NCI-H2171 treated with DMSO at 0.1 percent for 48 hours (cell line): ENCODE measurements around the gene POFUT1.

Experiments used
- DNase-seq: peaks from one replicate; lab custom pipeline; 2025; lab: John Stamatoyannopoulos, UW

POFUT1 gene

DNA sequence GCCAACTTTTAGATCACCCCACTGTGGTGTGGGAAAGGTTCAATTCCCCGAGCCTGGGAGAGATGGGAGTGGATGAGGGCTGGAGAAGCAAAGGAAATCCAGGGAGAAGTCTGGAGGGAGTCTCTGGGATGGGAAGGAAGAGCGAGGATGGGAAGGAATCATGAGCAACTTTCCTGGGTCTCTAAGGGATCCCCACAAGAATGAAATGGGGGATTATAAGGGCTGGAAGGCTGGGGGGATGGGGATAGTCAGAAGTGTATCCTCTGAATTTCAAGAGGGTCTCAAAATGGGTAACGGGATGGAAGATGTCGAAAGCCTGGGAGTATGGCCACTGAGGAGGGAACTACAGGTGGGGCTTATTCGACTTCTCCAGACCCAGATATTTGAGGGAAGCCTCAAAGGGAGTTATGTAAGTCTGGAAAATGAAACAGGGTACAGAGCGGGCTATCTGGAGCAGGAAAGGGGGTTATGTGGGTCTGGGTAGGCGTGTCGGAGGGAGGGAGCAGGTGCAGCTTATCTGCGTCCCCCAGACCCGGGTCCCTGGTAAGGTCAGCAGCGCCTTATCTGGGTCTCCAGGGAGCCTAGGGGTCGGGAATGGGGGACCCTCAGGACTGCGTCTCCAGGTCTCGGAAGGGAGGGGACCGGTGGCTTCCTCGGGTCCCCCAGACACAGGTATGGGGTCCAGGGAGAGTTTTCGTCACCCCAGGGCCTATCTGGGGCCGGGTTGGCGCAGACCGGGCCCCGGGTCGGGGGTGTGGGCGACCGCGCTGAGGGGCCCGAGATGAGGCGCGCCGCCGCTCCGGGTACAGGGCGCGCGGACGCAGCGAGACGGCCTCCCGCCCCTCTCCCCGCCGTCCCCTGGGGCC is 687 bp upstream of the POFUT1 start:
- DNase-seq: peak; percentile 19

DNA sequence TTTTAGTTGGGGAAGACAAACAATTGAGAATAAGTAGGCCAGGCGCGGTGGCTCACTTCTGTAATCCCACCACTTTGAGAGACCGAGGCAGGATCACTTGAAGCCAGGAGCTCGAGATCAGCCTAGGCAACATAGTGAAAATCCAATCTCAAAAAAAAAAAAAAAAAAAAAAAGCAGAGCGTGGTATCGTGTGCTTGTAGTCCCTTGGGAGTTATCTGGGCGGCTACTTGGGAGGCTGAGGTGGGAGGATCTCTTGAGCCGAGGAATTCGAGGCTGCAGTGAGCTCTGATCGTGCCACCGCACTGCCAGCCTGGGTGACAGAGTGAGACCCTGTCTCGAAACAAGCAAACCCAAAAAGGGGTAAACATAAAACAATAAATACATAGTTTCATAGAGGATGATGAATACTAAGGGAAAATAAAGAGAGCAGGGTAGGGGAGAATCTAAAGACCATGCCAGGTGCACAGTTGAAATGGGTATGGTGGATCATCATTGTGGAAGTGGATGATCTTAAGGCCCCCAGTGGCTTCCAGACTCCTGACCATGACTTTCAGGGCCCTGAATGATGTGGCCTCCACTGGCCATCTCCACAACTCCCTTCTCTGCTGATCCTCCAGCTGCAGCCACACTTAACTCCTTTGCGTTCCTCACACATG is 947 bp downstream of the POFUT1 start:
- peak; percentile 51 for DNase-seq

DNA sequence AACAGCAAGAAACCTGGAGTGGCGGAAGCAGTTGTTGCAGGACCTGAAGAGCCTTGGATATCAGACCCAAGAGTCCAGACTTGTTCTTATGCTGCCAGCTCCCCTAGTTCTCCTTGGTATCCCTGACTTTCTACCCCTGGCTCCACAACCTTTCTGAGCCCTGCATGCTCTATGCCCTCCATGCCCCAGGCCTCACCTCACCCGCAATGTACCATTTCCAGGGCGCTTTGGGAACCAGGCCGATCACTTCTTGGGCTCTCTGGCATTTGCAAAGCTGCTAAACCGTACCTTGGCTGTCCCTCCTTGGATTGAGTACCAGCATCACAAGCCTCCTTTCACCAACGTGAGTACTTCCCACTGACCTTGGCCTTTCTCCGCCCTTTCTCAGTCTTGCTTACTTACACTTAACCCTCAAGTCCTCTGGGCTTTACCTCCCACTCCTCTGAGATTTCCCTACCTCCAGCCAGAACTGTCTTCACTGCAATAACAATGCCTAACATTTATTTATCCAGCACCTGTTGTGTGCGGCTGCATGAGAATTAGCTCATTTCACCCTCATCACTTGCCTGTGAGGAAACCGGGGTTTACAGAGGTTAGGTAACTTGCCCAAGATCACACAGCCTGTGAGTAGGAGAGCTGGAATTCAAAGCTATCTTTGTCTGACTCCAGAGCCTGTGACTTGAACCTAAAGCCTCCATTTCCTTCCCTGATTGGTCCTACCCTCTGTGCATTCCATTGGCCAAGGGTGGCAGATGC is 2.3 kb downstream of the POFUT1 start:
- DNase-seq: no peak

DNA sequence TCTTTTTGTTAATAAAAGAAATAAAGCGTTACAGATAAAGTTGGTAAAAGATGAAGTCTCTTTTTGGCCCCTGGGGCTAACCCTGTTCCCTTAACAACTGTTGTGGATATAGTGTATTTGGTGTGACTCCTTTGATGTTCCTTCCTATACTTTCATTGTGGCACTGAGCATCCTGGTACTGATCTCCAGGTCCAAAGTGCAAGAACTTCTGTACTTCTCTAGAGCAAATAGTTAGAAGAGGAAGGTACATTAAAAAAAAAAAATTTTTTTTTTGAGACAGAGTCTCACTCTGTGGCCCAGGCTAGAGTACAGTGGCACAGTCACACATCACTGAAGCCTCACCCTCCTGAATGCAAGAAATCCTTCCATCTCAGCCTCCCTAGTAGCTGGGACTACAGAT is 6.2 kb downstream of the POFUT1 start:
- no peak for DNase-seq

DNA sequence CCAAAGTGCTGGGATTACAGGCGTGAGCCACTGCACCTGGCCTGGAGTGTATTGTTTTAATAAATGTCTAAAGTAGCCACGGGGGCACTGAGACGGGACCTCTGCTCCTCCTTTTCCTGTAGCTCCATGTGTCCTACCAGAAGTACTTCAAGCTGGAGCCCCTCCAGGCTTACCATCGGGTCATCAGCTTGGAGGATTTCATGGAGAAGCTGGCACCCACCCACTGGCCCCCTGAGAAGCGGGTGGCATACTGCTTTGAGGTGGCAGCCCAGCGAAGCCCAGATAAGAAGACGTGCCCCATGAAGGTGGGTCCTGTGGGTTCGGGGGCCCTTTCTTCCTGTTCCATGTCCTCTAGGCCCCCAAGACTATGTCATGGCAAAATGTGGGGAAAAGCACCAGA is 7.5 kb downstream of the POFUT1 start:
- DNase-seq: no peak

DNA sequence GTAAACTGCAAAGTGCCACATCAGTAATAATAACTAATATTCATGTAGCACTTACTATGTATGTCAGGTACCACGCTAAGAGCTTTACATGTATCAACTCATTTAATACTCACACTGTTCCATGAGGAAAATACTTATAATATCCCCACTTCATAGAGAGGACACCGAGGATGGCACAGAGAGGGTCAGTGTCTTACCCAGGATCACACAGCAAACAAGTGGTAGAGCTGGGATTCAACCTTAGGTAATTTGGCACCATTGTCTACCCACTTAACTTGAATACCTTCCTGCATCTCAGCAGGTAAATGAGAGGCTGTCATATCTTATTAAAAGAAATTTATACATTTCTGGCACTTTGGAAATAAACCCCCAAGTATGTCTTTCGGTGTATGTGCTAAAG is 8.0 kb downstream of the POFUT1 start:
- no peak for DNase-seq

DNA sequence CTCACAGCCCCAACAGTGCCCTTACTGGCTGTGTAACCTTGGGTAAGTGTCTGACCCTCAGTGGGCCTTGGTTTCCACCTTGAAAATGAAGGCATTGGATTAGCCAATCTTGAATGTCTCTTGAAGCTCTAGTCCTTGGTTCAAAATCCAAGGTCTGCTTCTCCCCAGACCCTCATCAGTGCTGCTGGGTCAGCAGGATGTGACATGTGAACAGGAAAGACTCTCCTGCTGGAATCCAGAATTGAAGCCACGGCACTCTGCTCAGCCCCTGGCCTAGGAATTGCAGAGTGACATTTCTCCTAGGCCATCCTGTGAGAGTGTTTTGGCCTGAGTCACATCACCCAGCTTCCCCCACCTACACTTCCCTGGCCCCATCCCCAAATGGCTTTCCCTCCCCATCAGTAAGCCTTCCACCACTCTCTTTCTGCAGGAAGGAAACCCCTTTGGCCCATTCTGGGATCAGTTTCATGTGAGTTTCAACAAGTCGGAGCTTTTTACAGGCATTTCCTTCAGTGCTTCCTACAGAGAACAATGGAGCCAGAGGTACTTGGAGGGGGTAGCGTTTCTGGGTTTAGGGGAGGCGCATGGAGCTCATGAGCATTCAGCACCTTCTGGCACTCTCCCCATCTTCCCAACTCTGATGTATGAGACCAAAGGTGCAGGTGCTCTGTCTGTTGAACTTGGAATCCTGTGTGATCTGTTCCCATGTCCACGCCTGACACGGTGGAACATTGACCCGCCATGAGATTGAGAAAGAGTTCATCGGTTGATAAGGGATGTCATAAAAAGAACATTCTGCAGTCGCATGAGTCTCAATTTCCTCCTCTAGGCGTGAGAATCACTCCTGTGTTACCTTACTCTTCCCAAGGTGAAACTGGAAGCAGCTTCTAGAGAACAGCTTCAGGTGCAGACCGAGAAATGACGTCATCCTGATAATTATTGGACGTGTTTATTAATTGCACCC is 8.8 kb downstream of the POFUT1 start:
- no peak for DNase-seq

DNA sequence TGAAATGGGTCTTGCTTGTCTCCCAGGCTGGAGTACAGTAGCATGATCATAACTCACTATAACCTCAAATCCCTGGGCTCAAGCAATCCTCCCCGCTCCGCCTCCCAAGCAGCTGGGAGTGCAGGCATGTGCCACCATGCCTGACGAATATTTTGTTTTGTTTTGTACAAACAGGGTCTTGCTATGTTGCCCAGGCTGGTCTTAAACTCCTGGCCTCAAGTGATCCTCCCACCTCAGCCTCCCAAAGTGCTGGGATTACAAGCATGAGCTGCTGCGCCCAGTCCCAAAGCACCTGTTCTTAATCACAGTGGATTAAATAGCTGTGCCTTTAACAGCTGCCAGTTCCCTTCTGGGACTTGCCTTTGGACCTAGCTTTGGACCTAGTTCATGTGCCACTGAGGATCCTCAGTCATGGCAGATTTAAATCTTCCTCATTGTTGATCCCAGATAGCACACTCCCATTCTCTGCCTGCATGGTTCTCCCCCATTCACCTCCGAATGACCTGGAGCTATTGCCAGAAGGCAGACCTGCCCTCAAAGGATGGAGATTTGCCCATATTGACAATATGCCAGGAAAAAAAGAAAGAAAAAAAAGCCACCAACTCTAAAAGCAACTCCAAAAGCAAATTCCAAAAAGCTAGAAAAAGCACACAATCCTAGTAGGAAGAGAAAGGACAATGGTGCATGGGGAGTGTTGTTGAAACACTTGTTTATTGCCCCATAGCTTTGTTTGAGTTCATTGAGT is 10.6 kb downstream of the POFUT1 start:
- DNase-seq: no peak

DNA sequence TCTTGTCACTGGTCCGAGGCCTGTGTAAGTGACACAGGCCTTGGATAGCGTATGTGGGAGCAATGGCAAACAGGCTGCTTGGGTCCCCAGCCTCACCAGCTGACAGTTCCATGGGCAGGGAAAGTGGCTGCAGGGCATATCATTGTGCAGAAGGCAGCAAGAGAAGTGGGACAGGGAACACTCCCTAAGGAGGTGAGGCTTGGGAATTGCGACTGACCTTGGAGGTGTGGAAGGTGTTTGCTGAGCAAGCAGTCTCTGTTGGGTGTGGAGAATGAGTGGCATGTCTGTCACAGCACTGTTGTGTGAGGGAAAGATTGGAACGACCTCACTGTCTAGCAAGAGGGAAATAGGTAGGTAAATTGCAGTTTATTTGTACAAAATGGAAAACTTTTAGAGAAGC is 16.8 kb downstream of the POFUT1 start:
- no peak for DNase-seq

DNA sequence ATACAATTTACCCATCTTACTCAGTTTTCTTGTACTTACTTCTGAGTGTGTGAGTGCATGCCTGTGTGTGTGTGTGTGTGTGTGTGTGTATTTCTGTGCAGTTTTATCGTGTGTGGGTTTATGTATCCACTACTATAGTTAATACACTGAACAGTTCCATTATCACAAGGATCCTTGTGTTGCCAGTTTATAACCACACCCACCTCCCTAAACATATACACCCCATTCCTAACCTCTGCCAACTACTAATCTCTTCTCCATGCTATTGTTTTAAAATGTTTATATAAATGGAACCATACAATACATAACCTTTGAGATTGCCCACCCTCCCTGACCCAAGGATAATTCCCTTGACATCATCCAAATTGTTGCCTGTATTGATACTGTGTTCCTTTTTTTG is 18.7 kb downstream of the POFUT1 start:
- DNase-seq: no peak

DNA sequence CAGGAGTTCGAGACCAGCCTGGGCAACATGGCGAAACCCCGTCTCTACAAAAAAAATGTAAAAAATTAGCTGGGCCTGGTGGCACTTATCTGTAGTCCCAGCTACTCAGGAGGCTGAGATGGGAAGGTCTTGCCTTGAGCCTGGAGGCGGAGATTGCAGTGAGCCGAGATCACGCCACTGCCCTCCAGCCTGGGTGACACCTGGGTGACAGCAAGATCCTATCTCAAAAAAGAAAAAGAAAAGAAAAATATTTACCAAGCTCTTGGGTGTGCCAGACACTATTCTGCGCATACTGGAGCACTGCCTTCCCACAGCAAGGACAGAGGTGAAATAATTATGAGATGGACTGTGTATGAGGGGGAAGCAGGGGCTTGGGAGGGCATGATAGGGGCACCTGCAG is 19.6 kb downstream of the POFUT1 start:
- DNase-seq: no peak

DNA sequence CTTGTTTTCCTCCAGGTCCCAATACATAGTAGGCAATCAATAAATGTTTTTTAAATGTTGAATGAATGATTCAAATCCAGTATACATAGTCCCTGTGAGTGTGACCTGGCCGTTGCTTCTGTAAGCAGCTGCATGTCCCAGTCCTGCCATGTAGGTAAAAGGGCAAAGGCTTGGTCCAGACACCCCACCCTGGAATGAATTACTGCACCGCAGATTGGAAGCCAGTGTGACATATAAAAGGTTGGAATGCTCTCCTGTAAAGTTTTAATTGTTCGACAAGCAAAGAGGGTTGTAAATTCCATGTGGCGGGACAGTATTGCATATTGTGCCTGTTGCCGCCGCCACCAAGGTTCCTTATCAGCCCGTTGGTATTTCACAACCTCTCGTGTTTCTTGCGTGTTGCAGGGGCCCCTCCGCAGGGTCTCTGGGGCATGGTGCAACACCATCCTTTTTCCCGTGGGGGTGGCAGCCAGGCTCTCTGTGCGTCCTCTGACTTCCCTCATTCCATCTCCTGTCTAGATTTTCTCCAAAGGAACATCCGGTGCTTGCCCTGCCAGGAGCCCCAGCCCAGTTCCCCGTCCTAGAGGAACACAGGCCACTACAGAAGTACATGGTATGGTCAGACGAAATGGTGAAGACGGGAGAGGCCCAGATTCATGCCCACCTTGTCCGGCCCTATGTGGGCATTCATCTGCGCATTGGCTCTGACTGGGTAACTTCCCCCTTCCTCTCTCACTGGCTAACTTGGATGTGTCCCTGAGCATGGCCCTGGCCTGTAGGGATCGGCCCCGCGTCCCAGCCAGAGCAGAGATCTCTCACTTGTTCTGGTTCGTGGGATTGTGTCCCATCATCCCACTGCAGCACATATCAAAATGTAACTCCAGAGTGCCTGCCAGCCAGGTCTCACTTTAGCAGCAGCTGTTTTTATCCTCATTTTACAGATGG is 20.3 kb downstream of the POFUT1 start:
- no peak for DNase-seq

DNA sequence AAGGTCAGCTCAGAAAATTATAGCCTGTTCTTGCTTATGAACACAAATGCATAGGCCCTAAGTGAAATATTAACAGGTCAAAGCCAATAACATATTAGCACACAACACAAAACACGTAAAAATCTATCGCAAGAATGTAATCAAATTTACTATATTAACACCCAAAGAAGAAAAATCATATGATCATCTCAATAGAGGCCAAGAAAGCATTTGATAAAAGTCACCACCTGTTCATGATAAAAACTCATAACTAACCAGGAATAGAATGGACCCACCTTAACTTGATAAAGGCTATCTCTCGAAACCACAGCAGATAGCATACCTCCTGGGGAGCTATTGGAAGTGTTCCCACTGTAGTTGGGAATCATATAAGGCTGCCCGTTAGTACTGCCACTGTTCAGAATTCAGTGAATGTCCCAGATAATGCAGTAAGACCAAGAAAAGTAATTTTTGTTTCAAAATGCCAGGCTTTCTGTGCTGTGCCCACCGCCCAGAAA is 21.6 kb downstream of the POFUT1 start:
- no peak for DNase-seq

DNA sequence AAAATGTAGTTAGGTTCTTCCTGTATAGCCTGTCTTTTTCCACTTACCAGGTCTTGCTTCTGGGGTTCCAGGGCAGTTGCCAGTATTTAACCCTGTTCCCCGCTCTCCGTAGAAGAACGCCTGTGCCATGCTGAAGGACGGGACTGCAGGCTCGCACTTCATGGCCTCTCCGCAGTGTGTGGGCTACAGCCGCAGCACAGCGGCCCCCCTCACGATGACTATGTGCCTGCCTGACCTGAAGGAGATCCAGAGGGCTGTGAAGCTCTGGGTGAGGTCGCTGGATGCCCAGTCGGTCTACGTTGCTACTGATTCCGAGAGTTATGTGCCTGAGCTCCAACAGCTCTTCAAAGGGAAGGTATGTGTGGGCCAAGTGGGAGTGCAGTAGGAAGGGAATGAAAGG is 23.0 kb downstream of the POFUT1 start:
- no peak for DNase-seq

DNA sequence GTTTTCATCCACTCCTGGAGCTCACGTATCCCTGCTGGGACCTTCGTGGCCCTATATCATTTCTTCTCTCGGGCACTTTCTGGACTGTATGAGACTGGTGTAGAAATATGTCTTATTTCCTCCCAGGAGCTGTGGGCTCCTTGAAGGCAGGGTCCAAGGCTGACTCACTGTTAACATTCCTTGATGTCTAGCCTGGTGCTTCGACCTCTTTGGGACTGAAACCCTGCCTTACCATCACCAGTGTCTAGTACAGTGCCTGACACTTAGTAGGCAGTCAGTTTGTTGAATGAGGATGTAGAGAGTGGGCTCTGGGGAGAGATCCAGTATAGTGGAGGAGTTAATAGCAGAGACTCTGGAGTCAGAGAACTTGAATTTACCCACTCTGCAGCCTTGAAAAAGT is 23.6 kb downstream of the POFUT1 start:
- DNase-seq: no peak

DNA sequence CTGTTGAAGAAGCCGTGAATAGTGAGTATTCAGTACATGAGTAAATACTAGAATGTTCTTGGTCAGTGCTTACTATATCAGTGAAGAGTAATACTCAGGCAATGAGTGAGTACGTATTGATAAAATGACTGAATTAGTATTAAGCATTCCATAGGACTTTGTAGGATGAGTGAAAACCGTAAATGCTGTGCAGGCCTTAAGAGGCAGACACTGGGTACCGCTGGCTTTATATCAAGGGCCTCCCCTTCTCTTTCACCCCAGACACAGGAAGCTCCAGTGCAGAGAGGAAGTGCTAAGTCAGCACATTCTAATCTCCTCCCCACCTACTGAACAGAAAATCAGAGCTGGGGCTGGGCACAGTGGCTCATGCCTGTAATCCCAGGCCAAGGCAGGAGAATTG is 24.2 kb downstream of the POFUT1 start:
- DNase-seq: no peak

DNA sequence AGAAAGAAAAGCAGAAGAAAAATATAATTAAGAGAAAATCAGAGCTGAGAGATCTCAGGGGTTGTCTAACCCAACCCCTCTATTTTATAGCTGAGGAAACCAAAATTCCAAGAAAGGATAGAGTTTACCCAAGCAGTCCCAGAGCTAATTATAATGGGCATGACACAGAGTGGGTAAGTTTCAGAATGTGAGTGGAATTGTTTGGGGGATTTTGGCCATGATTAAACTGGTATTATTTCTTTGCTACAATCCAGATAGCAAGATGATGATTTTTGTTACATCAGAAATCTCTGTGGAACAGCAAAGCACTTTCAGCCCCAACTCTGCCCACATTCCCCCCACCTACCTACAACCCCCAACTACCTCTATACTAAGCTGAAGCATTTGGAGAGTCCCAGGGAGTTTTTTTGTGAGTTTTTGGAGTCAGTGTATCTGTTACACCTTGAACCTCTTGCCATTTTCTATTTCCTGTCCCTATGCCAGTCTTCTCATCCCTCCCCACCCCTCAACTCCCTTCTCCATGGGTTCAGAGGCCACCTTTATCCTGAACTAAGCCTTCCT is 24.7 kb downstream of the POFUT1 start:
- DNase-seq: no peak

DNA sequence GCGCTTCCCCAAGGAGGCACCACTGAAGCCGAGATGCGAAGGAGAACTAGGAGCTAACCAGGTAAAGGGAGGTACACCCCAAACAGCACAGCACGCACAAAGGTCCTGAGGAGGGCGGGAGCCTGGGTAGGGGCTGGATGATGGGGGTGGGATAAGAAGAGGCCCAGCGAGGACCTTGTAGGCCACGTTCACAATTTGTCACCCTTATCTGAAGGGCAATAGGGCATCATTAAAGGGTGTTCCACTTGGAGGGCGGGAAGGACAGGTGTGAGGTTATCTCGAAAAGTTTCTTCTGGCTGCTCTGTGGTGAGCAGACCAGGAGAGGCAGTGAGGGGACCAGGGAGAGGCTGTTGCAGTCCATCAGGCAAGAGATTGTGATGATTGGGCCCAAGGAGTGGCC is 25.6 kb downstream of the POFUT1 start:
- no peak for DNase-seq

DNA sequence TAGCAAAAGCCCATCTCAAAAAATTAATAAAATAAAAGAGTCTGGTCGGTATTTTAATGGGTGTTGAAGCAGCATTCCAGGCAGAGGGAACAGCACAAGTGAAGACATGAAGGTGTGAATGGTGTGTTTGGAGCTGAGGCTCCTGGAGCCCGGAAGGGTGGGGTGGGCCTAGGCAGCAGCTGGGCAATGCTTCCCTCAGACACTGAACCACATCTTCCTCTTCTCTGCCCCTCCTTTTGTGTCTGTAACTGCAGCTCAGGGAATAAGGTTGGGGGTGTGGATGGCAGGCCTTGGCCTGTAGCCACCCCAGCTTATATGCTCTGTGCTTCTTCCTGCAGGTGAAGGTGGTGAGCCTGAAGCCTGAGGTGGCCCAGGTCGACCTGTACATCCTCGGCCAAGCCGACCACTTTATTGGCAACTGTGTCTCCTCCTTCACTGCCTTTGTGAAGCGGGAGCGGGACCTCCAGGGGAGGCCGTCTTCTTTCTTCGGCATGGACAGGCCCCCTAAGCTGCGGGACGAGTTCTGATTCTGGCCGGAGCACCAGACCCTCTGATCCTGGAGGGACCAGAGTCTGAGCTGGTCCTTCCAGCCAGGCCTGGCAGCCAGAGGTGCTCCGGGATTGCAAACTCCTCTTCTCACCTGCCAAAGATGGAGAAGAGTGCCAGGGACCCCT is 26.6 kb downstream of the POFUT1 start:
- no peak for DNase-seq
